DMS53 treated with DMSO at 0.1 percent for 48 hours (cell line): ENCODE measurements around the gene CYP11A1.
"Not testable (repeated sequence)": the region's sequence is repeated elsewhere in the genome, so short reads cannot be mapped to it uniquely, and the experiment has no call there.

ENCODE experiments used
- DNase-seq: peaks from one replicate; lab custom pipeline; 2025; ENCODE audit not compliant: unreplicated experiment; lab: John Stamatoyannopoulos, UW

Gene CYP11A1

GRCh38 chr15:74400915-74401757 lies 33.7 kb upstream of the CYP11A1 start:
- no peak for DNase-seq

DNA sequence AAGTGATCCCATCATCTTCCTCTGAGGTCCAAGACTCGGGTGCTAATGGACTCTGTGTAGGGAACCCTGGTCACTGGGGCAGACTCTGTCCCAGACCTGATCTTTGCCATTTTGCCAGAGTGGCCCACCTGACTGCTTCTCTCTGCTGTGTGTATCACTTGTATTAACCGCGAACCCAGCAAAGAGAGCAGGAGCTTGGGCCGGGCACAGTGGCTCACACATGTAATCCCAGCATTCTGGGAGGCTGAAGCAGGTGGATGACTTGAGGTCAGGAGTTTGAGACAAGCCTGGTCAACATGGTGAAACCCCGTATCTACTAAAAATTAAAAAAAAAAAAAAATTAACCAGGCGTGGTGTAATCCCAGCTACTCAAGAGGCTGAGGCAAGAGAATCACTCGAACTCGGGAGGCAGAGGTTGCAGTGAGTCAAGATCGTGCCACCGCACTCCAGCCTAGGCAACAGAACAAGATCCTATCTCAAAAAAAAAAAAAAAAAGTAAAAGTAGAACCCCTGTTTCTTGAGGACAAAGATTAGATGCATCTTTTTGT lies 32.9 kb upstream of the CYP11A1 start:
- DNase-seq, result no peak

DNA sequence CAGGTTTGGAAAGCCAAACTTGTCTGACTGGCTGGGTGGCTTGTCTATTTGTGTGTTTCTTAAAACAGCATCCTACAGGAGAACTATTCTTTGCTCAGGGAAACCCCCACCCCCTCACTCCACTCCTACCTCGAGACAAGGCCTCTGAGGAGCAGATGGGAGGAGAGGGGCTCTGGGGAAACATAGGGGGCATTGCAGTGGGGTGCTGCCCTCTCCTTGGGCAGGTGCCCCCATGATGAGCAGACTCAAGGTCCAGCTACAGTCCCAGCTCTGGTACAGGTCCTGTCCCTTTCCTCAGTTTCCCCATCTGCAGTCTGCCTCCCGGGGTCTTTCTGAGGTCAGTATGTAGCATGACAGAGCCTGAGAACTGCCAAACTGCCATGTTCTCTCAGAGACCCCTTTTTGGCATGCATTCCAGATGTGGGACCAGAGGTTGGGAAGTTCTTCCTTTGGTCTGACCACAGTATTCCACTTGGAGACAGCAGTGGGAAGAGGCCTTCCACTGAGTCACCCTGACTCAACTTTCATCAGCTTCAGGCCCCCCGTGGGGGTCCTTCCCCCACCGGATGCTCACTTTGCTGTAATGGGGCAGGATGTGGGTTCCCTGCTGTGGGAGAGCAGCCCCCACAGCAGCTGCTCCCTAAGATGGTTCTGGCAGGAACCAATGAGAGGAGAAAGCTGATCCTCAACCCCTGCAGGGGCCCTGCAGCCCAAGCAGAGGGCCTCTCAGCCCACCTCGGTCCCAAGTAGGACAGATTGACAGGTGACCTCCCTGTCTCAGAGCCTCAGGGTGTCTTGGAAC lies 32.3 kb upstream of the CYP11A1 start:
- DNase-seq, result no peak

DNA sequence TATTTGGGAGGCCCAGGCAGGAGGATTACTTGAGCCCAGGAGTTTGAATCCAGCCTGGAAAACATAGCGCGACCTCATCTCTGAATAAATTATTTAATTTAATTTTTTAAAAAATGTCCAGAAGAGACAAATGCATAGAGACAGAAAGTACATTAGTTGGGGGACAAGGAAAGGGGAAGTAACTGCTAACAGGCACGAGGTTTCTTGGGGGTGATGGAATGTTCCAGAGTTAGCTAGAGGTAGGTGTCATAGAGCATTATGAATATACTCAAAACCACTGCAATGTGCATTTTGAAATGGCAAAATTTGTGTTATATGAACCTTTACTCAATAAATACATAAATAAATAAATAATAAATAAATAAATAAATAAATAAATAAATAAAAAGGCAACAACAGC lies 31.7 kb upstream of the CYP11A1 start:
- DNase-seq, result no peak

- no peak for DNase-seq
Measured at GRCh38 chr15:74398183-74398582, 30.7 kb upstream of the CYP11A1 start.

DNA sequence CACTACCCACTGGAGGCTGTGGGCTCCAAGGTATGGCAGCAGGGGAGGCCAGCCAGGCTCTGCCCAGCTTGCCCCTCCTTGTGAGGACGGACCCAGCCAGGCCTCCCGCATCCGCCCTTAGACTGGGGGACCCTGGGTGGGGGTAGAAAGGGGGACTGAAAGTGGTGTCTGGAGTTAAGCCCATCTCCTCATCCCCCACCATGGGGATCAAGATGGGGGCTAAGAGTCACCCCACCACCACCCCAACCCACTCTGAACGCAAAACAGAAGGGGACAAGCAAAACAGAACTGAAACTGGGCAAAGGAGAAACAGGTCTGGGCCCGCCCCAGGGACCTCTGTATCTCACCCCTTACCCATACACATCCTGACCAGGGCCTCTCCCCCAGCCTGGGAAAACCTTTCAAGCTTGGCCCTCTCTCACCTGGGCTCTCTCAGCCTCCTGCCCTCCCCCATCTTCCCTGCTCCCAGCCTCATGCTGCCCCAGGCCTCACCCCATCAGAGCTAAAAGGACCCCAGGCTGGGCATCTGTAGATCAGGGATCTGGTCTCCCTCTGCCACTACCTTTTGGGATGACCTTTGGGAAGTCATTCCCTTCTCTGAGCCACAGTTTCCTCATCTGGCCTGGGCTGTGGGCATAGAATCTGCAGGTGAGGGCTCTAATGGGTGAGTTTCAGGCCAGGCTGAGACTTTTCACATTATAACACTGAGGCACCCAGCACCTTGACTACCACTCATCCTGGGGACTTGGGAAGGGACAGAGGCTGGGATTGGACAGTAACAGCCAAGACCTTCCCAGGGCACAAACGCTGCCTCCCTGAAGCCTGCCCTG lies 30.0 kb upstream of the CYP11A1 start:
- no peak for DNase-seq

DNA sequence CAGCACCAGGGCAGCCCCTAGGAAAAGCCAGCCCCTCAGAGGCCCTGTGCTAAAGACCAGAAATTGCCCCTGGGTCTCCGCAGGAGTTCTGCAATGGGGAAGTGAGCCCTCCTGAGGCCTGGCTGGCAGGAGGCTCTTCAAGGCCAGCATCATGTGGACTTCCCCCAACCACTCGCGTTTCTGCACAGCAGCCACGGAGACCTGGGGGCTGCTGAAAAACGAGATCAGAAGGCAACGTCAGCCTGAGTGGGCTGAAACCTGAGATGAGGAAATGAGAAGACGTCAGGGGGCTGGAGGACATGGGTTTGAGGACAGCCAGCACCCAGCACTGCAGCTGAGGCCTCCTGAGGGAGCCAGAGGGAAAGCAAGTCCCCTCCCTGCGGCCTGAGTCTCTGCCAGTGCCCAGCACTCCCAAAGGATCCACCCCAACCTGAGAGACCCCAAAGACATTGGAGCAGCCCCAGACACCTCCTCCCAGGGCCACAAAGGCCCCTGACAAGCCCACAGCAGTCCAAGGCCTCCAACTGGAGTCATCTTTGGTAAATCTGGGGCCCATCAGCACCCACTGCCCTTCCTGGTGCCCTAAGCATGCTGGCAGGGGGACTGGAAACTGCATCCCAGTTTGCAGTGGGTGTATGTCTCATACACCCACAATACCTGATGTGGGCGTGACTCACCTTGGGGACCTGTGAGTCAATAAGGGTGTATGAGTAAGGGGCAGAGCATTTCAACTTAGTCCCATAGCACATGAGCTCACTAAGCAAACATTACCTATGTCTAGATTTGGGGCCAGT lies 29.2 kb upstream of the CYP11A1 start:
- DNase-seq, result peak; percentile 20

- DNase-seq, result no peak
Measured at GRCh38 chr15:74396146-74396438, 28.6 kb upstream of the CYP11A1 start.

- DNase-seq, result no peak
Measured at GRCh38 chr15:74395319-74396145, 28.1 kb upstream of the CYP11A1 start.

DNA sequence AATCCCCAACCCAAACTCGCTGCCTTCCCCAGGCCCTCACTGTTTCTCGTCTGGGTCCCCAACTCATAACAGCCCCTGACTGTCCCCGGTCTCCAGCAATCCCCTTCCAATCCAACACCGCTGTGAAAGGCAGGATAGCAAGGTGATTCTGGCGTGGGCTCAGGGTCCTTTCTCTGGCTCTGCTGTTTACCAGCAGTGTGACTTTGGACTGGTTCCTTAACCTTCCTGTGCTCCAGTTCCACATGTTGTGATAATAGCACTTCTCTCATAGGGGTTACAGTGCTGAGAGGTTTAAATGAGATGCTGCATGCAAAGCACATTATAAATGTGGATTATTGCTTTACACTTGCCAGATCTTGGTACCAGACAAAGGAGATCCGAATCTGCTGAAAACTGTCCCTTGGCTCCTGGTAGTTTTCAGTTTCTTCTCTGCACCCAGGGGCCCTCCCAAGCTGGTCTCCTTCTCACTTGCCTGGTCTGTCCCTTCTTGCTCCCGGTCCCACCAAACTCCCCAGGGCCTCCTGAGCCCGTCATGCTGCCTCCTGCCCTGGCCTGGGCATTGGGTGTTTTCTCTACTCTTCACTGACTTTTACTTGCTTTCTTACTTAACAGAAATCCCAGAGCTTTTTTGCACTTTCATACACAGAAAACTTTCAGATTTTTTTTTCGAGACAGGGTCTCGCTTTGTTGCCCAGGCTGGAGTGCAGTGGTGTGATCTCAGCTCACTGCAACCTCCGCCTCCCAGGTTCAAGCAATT lies 26.8 kb upstream of the CYP11A1 start:
- no peak for DNase-seq

DNA sequence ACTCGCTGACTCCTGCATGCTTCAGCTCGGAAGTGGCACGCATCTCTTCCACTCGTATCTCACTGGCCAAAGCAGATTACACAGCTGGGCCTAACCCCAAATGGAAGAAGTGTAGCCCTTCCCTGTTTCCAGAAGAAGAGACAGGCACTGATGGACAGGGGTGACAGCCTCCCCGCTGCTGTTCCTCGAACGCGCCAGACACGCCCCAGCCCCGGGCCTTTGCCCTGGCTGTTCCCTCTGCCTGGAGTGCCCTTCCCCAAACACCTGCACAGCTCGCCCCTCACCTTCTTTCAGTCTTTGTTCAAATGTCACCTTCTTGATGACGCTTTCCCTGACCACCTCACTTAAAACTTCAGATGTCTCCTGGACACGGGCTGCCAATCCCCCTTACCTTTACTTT lies 26.0 kb upstream of the CYP11A1 start:
- DNase-seq, result no peak

DNA sequence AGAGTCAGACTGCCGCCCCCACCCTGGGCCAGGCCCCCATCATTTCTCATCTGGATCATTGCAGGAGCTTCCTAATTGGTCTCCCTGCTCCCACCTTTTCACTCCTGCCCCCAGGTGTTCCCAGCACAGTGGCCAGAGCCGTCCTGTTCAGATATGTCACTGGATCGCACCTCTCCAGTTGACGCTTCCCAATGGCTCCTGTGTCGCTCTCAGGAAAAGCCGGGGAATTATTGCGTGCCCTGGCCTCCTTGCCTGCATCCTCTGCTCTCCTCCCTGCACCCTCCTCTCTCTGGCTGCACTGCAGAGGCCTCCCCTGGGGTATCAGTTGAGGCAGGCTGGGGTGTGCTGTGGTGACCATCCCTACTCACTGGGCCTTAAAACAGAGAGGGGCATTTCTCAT lies 25.5 kb upstream of the CYP11A1 start:
- no peak for DNase-seq

- no peak for DNase-seq
Measured at GRCh38 chr15:74392451-74392830, 25.0 kb upstream of the CYP11A1 start.

DNA sequence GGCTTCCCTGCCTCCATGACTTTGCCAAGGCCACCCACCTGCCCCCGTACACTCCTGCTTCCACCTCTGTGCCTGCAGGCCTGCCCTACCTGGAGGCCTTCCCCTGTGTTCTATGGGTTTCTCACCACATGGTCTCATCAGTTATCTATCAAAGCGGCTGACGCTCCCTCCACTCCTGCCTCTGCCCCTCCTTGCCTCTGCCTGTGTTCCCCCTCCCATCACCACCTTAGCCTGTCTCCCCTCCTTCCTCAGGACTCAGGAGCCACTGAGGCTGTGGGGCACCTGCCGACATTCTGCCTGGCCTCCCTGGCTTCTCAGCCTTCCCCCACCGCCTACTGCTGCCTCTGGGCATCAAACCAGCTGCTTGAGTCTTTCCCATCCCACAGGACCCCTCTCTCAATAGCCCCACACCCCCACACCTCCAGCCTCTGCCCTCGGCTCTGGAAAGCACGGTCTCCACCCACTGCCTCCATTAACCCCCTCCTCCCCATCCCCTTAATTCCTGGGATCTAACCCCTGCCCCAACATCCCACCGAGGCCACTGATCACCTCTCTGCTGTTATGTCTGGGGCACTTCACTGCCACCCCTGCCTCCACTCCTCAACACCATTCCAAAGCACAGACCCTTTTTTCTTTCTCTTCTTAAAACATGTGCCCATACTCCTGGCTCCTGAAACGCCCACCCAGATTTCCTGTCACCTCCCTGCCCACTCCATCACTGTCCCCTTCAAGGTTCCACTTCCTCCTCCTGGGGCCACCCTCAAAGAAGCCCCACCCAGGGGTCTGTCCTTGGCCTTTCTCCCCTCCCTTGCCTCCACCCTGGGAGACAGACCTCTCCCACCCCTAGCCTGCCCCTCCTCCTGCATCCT lies 24.4 kb upstream of the CYP11A1 start:
- no peak for DNase-seq

DNA sequence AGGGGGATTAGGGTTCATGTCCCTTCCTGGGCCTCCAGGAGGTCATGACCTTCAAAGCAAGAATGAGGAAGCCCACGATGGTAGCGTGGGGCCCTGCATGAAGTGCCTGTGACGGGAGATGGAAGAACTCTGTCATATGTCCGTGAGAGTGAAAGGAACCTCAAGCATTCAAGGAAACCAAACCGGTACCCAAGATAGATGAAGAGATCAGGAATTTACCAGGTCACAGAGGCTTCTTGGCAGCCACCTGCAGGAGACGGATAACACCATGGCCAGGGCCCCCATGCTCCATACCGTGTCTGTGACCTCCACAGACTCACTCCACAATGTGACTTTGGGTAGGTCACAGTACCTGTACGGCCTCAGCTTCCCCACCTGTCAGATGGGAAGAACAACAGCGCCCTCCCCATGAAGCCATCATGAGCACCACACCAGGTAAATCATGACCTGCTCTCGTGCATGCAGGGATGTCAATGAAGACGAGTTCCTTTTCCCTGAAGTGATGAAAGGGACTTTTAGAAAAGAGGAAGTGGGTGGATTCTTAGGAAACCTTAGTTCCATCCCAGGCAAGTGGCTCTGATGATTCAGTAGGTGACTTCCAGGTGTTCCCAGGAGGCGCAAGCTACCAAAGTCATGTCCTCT lies 23.3 kb upstream of the CYP11A1 start:
- no peak for DNase-seq

DNA sequence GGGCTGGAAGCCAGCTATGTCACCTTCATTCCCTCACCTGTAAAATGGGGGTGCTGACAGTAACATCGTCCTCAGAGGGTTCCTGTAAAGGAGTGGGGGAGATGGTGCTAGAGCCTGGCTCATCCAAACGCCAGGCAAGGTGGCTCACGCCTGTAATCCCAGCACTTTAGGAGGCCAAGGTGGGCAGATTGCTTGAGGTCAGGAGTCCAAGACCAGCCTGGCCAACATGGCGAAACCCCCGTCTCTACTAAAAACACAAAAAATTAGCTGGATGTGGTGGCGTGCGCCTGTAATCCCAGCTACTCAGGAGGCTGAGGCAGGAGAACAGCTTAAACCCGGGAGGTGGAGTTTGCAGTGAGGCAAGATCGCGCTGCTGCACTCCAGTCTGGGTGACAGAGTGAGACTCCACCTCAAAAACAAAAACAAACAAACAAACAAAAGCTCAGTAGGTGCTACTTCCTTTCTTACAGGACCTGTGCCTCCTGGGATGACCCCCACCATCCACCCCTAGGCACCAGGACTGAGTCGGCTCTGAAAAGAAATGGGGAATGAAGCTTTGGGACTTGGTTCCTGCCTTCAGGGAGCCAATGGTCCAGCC lies 22.7 kb upstream of the CYP11A1 start:
- DNase-seq, result not testable (repeated sequence)
